SU-DHL-6 (cell line): Measurements from ENCODE around the gene COLQ.

Source experiments
- CTCF ChIP-seq: fragments of 200-600 bp; sonication (generic); IDR thresholded peaks from one replicate; pipeline ENCODE4 v1.5.1; 2017; ENCODE audit warnings: antibody characterized with exemption, mild to moderate bottlenecking, low read length, moderate library complexity; ENCODE audit not compliant: insufficient read depth, poor library complexity, severe bottlenecking
- EZH2phosphoT487 ChIP-seq: fragments of 200-600 bp; sonication (generic), shearing (Covaris generic); conservative IDR thresholded peaks from 2 replicates; pipeline ENCODE4 v1.6.1; 2018; ENCODE audit warnings: mild to moderate bottlenecking, antibody characterized with exemption, low read length, moderate library complexity, mixed read lengths

- TF ChIP-seq CTCF: no peak
- TF ChIP-seq EZH2phosphoT487: no peak
Observed at GRCh38 chr3:15451216-15452113, 70.0 kb downstream of the COLQ start.
